ENCODE data around the gene MAP7D3. TPM values are rescaled to one million over a fixed set of nuclear protein-coding genes. Genes with fewer than 3 reads are reported as not detected.
A peak's percentile ranks its signal among the peaks of the same experiment; 100 is the strongest.

Gene MAP7D3
- total and polyA plus RNA-seq, 7 donors = 0.92 to 21.0 (median 11.3) TPM

DNA sequence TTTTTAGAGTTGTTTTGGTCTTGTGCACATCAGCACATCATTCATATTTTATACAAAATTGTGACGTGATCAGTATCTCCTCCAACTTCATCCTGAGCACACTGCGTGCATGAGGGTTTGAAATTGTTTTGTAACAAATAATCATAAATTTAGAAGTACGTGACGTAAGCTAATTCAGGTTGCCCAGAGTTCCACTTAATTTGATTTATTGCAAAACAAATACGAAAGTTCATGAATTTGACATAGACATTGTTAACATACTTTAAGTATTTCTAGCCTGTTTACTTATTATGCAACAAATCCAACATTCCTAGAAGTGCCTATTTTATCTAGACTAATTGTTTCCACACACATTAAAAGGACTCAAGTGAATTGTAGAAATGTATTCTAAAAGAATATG lies 48.3 kb downstream of the MAP7D3 start:
- peaks cover 0 to 63% (median 41%) of the 10 kb centered on the region in 4 donors for H3K4me1 ChIP-seq

DNA sequence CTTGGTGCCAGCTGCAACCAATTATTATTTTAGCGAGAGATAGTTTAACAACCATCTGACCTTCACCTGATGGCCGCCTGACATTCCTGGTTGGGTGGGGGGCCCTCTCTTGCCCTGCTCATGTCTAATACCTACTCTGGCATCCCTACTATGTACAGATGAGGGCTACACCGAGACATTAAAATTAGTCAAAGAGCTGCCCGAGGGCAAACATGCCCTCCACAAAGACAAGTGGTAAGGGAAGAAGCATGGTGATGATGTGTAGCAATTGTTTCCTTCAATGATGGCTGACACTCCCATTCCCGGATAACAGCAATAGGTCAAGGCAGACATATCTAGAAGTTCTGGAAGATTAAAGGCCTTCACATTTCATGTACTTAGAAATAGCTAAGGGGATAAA lies 49.6 kb downstream of the MAP7D3 start:
- WGBS, 2 donors = 93 to 97% methylated on average over 5 of the region's 5 CpGs
- Histone ChIP-seq H3K36me3 (peaks cover 0 to 4% (median 0%) of the 10 kb centered on the region in 4 donors), H3K27ac (peak overlapping the region; percentile 78 to 99 (median 95)), H3K4me3 (peak overlapping the region; percentile 3 to 48 (median 44)), H3K4me1 (peaks cover 0 to 50% (median 28%) of the 10 kb centered on the region in 4 donors), H3K27me3 (no peaks in the 10 kb centered on the region), H3K9me3 (no peaks in the 10 kb centered on the region)
- no peak for TF ChIP-seq POLR2A (IDR thresholded peaks at IDR 0.05)
- no peak for TF ChIP-seq EP300 (IDR thresholded peaks at IDR 0.05)
- TF ChIP-seq, protein P1, sequence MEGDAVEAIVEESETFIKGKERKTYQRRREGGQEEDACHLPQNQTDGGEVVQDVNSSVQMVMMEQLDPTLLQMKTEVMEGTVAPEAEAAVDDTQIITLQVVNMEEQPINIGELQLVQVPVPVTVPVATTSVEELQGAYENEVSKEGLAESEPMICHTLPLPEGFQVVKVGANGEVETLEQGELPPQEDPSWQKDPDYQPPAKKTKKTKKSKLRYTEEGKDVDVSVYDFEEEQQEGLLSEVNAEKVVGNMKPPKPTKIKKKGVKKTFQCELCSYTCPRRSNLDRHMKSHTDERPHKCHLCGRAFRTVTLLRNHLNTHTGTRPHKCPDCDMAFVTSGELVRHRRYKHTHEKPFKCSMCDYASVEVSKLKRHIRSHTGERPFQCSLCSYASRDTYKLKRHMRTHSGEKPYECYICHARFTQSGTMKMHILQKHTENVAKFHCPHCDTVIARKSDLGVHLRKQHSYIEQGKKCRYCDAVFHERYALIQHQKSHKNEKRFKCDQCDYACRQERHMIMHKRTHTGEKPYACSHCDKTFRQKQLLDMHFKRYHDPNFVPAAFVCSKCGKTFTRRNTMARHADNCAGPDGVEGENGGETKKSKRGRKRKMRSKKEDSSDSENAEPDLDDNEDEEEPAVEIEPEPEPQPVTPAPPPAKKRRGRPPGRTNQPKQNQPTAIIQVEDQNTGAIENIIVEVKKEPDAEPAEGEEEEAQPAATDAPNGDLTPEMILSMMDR (IDR thresholded peaks at IDR 0.05) = no peak
- TF ChIP-seq POLR2AphosphoS5 (IDR thresholded peaks at IDR 0.05) = no peak
- DNase-seq = no peak
- intact Hi-C loops (cut with DNase I) = no loop called here

More for the DNA sequence above, 48.3 kb downstream of the MAP7D3 start:
- TF ChIP-seq POLR2AphosphoS5 (IDR thresholded peaks at IDR 0.05) (peak in 3 of 4 donors; percentile 39 to 64 (median 55)), EP300 (IDR thresholded peaks at IDR 0.05) (peak; percentile 40 to 88 (median 62)), POLR2A (IDR thresholded peaks at IDR 0.05) (no peak)
- no peak for DNase-seq
- Histone ChIP-seq H3K4me3 (peak overlapping the region in 2 of 4 donors; percentile 45 to 48), H3K27ac (peak overlapping the region; percentile 78 to 99 (median 95)), H3K9me3 (no peaks in the 10 kb centered on the region), H3K27me3 (no peaks in the 10 kb centered on the region), H3K36me3 (peaks cover 0 to 17% (median 5%) of the 10 kb centered on the region in 4 donors)
- WGBS, 2 donors = 61 to 80% methylated on average over 5 of the region's 5 CpGs
- intact Hi-C loops (cut with DNase I) = no loop called here

DNA sequence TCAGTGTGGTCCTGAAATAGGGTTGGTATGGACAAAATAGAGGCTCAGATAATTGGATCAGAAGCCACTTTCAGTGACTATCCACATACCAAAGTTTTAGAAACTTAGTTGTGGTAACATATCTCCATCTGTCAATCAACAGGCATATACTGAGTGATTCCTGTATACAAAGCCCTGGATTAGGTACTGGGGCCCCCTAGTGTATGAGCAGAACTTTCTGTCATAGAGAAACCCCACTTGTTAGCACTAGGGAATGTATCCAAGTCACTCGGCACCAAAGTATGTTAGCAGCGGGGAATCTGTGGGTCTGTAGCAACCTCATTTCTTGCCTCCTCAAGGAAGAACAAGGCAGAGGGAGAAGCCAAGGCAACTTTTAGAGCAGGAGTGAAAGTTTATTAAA lies 50.7 kb downstream of the MAP7D3 start:
- intact Hi-C loops (cut with DNase I) = no loop called here
- Histone ChIP-seq H3K4me3 (peak overlapping the region; percentile 4 to 48 (median 44)), H3K9me3 (no peaks in the 10 kb centered on the region), H3K36me3 (no peaks in the 10 kb centered on the region), H3K4me1 (peaks cover 0 to 49% (median 26%) of the 10 kb centered on the region in 4 donors), H3K27me3 (no peaks in the 10 kb centered on the region), H3K27ac (peak overlapping the region; percentile 78 to 99 (median 95))
- 52 to 80% methylated on average over 2 of the region's 2 CpGs for WGBS, 2 donors
- TF ChIP-seq, protein P1 (IDR thresholded peaks at IDR 0.05) = peak in 2 of 4 experiments; percentile 22 to 25
- TF ChIP-seq EP300 (IDR thresholded peaks at IDR 0.05) (no peak), POLR2AphosphoS5 (IDR thresholded peaks at IDR 0.05) (peak in 2 of 4 donors; percentile 3 to 30)
- DNase-seq = no peak

DNA sequence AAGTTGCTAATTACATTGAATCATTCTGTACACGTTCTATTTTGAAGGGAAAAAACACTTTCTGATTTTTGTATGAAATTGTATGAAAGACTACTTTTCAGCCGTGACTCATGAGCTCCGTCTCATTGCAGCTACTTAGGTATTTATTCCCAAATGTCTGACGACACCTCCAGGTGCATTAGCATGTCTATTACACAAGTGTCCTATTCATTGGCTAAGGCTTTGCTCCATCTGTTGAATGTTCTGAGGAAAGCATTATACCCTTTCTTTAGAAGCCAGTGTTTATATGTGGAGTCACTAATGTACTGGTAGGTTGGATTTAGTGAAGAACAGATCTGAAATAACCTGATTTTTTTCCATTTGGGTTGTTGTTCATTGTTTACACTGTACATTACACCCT lies 51.8 kb downstream of the MAP7D3 start:
- peak in 1 of 2 donors; percentile 5 for TF ChIP-seq POLR2A (IDR thresholded peaks at IDR 0.05)
- peak; percentile 56 to 69 (median 62) for TF ChIP-seq POLR2AphosphoS5 (IDR thresholded peaks at IDR 0.05)
- TF ChIP-seq, protein P1 (IDR thresholded peaks at IDR 0.05) = no peak
- TF ChIP-seq EP300 (IDR thresholded peaks at IDR 0.05) = peak in 1 of 4 donors; percentile 11
- Histone ChIP-seq H3K27ac (peak overlapping the region; percentile 78 to 99 (median 95)), H3K27me3 (no peaks in the 10 kb centered on the region), H3K4me3 (peak overlapping the region; percentile 4 to 48 (median 44)), H3K36me3 (no peaks in the 10 kb centered on the region), H3K9me3 (no peaks in the 10 kb centered on the region), H3K4me1 (peaks cover 0 to 46% (median 21%) of the 10 kb centered on the region in 4 donors)
- 86 to 87% methylated on average over 4 of the region's 4 CpGs for WGBS, 2 donors
- no peak for DNase-seq
- intact Hi-C loops (cut with DNase I) = loop anchor here (2.0 kb wide), 1 partner anchor 31 kb away; no protein-coding TSS in a partner anchor

DNA sequence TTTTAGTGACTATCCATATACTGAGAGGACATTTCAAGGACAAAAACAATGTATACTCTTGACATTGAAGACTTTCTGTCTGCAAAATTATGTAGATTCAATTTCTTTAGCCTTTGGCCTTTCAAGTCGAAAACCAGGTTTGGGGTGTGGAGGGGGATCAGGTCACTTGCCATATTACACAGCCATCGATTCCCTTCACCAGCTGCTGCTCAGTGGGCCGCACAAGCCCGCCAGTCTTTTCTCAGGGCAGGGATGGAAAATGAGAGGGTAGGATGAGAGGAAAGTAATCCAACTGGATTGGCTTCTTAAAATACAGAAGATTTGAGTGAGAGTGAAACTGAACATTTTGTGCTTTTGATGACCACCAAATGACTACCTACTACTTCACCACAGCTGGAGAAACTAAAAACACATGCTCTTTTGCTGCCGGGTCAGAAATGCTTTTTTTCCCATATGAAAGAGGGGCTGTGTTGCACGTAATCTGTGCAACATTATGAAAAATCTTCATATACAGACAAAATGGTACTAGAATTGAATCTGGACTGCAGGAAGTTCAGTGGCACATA lies 52.4 kb downstream of the MAP7D3 start:
- Histone ChIP-seq H3K4me3 (peak overlapping the region; percentile 3 to 48 (median 44)), H3K27ac (peak overlapping the region; percentile 78 to 99 (median 95)), H3K9me3 (no peaks in the 10 kb centered on the region), H3K27me3 (no peaks in the 10 kb centered on the region), H3K36me3 (no peaks in the 10 kb centered on the region), H3K4me1 (peaks cover 0 to 45% (median 16%) of the 10 kb centered on the region in 4 donors)
- DNase-seq = no peak
- TF ChIP-seq, protein P1 (IDR thresholded peaks at IDR 0.05) = no peak
- TF ChIP-seq POLR2AphosphoS5 (IDR thresholded peaks at IDR 0.05) = peak in 1 of 4 donors; percentile 15
- intact Hi-C loops (cut with DNase I) = loop anchor here (2.0 kb wide), 1 partner anchor 30 kb away; no protein-coding TSS in a partner anchor
- 87 to 92% methylated on average over 6 of the region's 6 CpGs for WGBS, 2 donors

All from sigmoid colon (tissue), 7 donors.